Measurements from ENCODE around the gene PPFIA2.

PPFIA2 gene

GRCh38 chr12:81543621-81544139, 215.5 kb downstream of the PPFIA2 start:
- Histone ChIP-seq H3K27me3 (ENCODE audit: insufficient read depth, low read length, poor library complexity, severe bottlenecking) (no peaks in the 10 kb centered on the region), H3K4me3 (ENCODE audit: low read length, poor library complexity, severe bottlenecking) (no peak overlapping the region), H3K79me2 (ENCODE audit: insufficient read depth, low read length) (no peaks in the 10 kb centered on the region), H3K36me3 (ENCODE audit: insufficient read depth, low read length) (no peaks in the 10 kb centered on the region), H4K20me1 (ENCODE audit: insufficient read depth, low read length, poor library complexity, severe bottlenecking) (no peaks in the 10 kb centered on the region), H3K4me2 (ENCODE audit: low read depth, low read length, poor library complexity, severe bottlenecking) (no peak overlapping the region), H3K9ac (ENCODE audit: low read depth, low read length, poor library complexity, severe bottlenecking) (no peak overlapping the region), H3F3A (ENCODE audit: low read depth) (no peaks in the 10 kb centered on the region), H3K9me3 (ENCODE audit: insufficient read depth, low read depth, low read length) (no peaks in the 10 kb centered on the region), H3K9me2 (replicated peaks; ENCODE audit: low read depth, low read length) (no peaks in the 10 kb centered on the region), H3K4me1 (ENCODE audit: insufficient read depth, low read length, poor library complexity, severe bottlenecking) (no peaks in the 10 kb centered on the region), H2AFZ (ENCODE audit: low read length) (no peak overlapping the region)
- TF ChIP-seq CTCF (conservative IDR thresholded peaks at IDR 0.05; ENCODE audit: low read length) (no peak), EZH2phosphoT487 (IDR thresholded peaks at IDR 0.05; ENCODE audit: borderline replicate concordance) (no peak)

- H3K27me3 ChIP-seq (ENCODE audit: insufficient read depth, low read length, poor library complexity, severe bottlenecking): no peaks in the 10 kb centered on the region
- H3K36me3 ChIP-seq (ENCODE audit: insufficient read depth, low read length): no peaks in the 10 kb centered on the region
- no peak overlapping the region for H3K9ac ChIP-seq (ENCODE audit: low read depth, low read length, poor library complexity, severe bottlenecking)
- H2AFZ ChIP-seq (ENCODE audit: low read length): no peak overlapping the region
- no peaks in the 10 kb centered on the region for H3K79me2 ChIP-seq (ENCODE audit: insufficient read depth, low read length)
- no peak for TF ChIP-seq CTCF (conservative IDR thresholded peaks at IDR 0.05; ENCODE audit: low read length)
- TF ChIP-seq EZH2phosphoT487 (IDR thresholded peaks at IDR 0.05; ENCODE audit: borderline replicate concordance): no peak
- H3F3A ChIP-seq (ENCODE audit: low read depth): no peaks in the 10 kb centered on the region
- no peaks in the 10 kb centered on the region for H3K9me3 ChIP-seq (ENCODE audit: insufficient read depth, low read depth, low read length)
- no peaks in the 10 kb centered on the region for H3K9me2 ChIP-seq (replicated peaks; ENCODE audit: low read depth, low read length)
- H3K4me3 ChIP-seq (ENCODE audit: low read length, poor library complexity, severe bottlenecking): no peak overlapping the region
- H4K20me1 ChIP-seq (ENCODE audit: insufficient read depth, low read length, poor library complexity, severe bottlenecking): no peaks in the 10 kb centered on the region
- H3K4me2 ChIP-seq (ENCODE audit: low read depth, low read length, poor library complexity, severe bottlenecking): no peak overlapping the region
- no peaks in the 10 kb centered on the region for H3K4me1 ChIP-seq (ENCODE audit: insufficient read depth, low read length, poor library complexity, severe bottlenecking)
Measured at GRCh38 chr12:81542065-81543010, 216.8 kb downstream of the PPFIA2 start.

GRCh38 chr12:81541121-81541520, 218.0 kb downstream of the PPFIA2 start:
- Histone ChIP-seq H3K36me3 (ENCODE audit: insufficient read depth, low read length) (no peaks in the 10 kb centered on the region), H4K20me1 (ENCODE audit: insufficient read depth, low read length, poor library complexity, severe bottlenecking) (no peaks in the 10 kb centered on the region), H3K4me2 (ENCODE audit: low read depth, low read length, poor library complexity, severe bottlenecking) (no peak overlapping the region), H3K9me2 (replicated peaks; ENCODE audit: low read depth, low read length) (no peaks in the 10 kb centered on the region), H3K4me3 (ENCODE audit: low read length, poor library complexity, severe bottlenecking) (no peak overlapping the region), H3K9ac (ENCODE audit: low read depth, low read length, poor library complexity, severe bottlenecking) (no peak overlapping the region), H3F3A (ENCODE audit: low read depth) (no peaks in the 10 kb centered on the region), H3K79me2 (ENCODE audit: insufficient read depth, low read length) (no peaks in the 10 kb centered on the region), H3K27me3 (ENCODE audit: insufficient read depth, low read length, poor library complexity, severe bottlenecking) (no peaks in the 10 kb centered on the region), H3K9me3 (ENCODE audit: insufficient read depth, low read depth, low read length) (no peaks in the 10 kb centered on the region), H2AFZ (ENCODE audit: low read length) (no peak overlapping the region), H3K4me1 (ENCODE audit: insufficient read depth, low read length, poor library complexity, severe bottlenecking) (no peaks in the 10 kb centered on the region)
- TF ChIP-seq CTCF (conservative IDR thresholded peaks at IDR 0.05; ENCODE audit: low read length): no peak

All from Loucy (cell line).